Measurements from ENCODE around the gene FBXW7.

The FBXW7 gene

GRCh38 chr4:152328582-152328981, 207.3 kb downstream of the FBXW7 start:
- no peak for DNase-seq (ENCODE audit: low read depth in 2 of 2)

DNA sequence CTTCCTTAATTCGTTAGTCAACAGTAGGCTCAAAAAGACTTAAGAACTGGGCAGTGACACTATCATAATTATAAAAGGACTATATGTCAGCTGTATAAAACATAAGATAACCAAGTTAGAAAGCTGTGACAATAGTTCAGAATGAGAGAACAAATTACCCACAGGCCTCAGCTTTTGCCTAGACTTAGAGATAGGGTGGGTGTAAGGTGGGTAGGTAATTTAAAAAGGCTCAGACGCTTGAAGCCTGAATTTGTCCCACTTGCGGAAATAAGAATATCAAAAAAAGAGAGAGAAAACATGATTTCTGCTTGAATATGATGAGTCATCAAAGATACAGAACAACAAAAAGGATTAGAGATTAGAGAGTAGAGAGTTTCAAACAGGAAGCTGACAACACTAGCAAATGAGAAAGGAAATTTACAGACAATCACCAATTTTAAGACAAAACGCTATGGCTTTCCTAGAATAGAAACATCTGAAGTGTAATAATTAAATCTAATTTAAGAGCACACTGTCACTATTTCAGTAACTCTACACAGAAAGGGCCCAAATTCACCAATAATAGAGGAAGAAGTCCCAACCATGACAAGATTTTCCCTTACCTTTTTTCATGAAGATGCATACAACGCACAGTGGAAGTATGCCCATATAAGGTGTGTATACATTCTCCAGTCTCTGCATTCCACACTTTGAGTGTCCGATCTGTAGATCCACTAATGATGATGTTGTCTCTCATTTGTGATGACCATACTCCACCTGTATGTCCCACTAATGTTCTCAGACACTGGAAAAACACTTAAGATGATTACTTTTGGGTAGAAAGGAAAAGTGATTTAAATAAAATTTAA, 208.1 kb downstream of the FBXW7 start:
- no peak for DNase-seq (ENCODE audit: low read depth in 2 of 2)

DNA sequence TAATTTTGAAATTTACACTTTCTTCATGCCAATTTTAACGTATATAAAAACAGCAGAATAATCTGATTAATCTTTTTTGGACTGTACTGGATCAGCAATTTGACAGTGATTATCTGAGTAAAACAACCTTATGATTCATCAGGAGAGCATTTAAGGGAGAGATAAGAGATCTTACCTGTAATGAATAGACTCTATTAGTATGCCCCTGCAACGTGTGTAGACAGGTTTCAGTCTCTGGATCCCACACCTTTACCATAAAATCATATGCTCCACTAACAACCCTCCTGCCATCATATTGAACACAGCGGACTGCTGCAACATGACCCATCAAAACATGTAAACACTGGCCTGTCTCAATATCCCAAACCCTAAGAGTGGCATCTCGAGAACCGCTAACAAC, 210.1 kb downstream of the FBXW7 start:
- DNase-seq (ENCODE audit: low read depth in 2 of 2) = no peak

DNA sequence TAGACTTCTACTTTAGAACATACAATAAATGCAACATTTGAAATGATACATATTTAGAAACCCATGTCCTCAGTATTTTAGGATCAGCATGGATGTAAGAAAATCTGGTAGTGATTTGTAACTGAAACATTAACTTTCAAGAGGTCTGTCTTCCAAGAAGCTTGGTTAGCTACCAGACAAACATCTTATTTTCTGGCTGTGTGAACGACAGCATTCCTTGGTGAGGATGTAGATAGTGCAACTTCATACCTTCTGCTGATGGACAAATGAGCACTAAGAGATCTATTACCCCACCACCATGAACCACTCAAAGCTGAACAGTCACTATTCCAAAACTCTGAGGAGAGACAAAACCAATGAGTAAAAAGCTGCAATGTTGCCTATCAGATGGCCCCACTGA, 212.7 kb downstream of the FBXW7 start:
- DNase-seq (ENCODE audit: low read depth in 2 of 2) = no peak

DNA sequence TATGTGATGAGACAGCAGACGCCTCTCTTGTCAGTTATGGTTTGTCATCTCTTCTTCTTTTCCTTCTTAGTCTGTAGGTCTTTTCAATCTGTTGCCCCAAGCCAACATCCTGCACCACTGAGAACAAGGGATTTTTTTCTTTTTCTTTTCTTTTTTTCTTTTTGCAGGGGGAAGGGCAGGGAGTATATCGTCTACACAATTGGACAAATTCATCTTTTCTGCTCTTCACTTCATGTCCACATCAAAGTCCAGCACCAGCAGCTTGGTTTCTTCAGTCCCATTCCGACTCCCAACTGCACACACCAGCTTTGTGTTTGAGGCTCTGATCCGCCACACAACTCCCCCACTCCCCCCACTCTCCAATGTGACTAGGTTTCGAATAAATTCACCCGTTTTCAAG, 213.2 kb downstream of the FBXW7 start:
- no peak for DNase-seq (ENCODE audit: low read depth in 2 of 2)

DNA sequence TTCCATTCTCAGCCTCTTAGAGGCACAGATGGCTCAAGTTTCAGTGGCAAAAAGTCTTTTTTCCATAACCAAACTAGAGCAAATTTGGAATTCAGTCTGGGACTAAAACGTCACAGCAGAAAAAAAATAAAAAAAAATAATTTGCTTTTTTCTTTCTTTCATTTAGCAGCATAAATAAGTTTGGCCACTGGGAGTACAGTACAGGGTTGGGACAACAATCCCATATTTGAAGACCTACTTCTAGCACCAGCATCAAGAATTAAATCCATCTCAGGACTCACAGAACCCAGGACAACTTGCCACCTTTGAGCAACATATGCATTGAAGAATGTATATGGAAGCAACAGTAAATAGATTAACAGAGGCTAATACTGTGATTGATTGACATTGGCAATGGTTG, 214.0 kb downstream of the FBXW7 start:
- DNase-seq (ENCODE audit: low read depth in 2 of 2) = no peak

DNA sequence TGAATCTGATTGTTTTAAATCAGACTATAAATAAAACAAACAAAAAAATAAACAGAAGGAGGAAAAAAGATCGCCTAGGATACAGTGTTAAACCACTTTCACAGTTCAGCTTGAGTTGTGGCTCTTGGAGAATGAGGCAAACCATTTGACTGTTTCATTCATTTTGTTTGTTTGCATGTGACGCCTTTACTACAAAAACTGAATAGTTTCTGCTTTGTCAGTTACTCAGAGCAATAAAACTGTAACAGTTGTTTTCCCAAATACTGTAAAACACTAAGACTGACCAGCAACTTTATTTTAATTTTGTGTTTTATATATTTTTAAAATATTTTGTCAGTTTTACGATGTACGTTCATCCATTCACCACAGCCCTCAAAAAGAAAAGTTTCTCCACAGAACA, 214.5 kb downstream of the FBXW7 start:
- DNase-seq (ENCODE audit: low read depth in 2 of 2) = no peak

- no peak for DNase-seq (ENCODE audit: low read depth in 2 of 2)
These were observed 218.9 kb downstream of the FBXW7 start for GRCh38 chr4:152316969-152317368.

DNA sequence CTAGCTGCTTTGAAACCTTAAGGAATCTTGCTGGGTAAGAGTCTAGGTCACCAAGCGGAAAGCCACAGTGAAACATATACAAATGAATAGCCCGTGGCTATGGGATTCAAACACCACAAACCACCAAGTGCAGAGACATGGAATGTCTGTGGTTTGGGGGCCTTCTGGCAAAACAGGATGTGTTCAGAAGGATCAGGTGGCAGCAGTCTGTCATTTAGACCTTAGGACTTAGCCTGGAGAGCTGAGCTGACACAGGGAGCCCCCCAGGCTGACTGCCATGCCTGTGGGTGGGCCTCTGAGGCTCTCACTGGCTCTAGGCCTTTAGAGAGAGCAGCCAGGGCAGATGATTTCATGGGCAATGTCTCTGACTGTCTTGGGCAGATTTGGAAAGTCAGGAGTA, 225.6 kb downstream of the FBXW7 start:
- no peak for DNase-seq (ENCODE audit: low read depth in 2 of 2)

- no peak for DNase-seq (ENCODE audit: low read depth in 2 of 2)
These were observed 226.5 kb downstream of the FBXW7 start for GRCh38 chr4:152309418-152309817.

GRCh38 chr4:152308951-152309350, 226.9 kb downstream of the FBXW7 start:
- no peak for DNase-seq (ENCODE audit: low read depth in 2 of 2)

- no peak for DNase-seq (ENCODE audit: low read depth in 2 of 2)
These were observed 228.2 kb downstream of the FBXW7 start for GRCh38 chr4:152307669-152308068.

GRCh38 chr4:152306541-152306940, 229.4 kb downstream of the FBXW7 start:
- DNase-seq (ENCODE audit: low read depth in 2 of 2) = no peak

- no peak for DNase-seq (ENCODE audit: low read depth in 2 of 2)
These were observed 231.7 kb downstream of the FBXW7 start for GRCh38 chr4:152304220-152304619.

DNA sequence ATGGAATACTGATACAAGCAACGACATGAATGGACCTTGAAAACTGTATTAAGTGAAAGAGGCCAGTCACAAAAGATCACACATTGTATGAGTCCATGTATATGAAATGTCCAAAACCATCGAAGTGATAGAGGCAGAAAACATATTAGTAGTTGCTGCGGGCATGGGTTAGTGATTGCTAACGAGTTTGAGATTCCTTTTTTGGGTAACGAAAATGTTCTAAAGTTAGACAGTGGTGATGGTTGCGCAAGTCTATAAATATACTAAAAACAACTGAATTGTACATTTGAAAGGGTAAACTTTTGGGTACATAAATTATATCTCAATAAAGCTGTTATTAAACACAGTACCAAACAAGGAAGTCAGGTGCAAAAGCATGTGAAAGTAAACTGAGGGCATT, 234.5 kb downstream of the FBXW7 start:
- DNase-seq (ENCODE audit: low read depth in 2 of 2) = no peak

DNA sequence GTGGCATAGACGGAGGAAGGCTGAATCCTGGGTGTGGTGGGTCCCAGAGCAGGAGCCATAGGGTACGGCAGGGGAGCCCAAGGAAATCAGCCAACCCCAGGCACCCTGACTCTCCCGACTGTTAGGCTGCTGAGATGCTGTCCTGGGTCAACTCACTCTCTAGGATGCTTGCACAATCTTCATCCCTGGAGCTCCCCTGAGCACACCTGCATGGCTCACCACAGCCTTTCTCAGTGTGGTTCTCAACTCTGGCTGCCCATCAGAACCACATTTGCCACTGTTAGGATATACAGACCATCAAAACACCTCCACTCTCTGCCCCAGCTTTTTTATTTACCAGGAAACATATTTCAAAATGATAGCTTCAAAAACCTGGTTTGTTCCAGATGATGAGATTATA, 236.3 kb downstream of the FBXW7 start:
- DNase-seq (ENCODE audit: low read depth in 2 of 2) = no peak

DNA sequence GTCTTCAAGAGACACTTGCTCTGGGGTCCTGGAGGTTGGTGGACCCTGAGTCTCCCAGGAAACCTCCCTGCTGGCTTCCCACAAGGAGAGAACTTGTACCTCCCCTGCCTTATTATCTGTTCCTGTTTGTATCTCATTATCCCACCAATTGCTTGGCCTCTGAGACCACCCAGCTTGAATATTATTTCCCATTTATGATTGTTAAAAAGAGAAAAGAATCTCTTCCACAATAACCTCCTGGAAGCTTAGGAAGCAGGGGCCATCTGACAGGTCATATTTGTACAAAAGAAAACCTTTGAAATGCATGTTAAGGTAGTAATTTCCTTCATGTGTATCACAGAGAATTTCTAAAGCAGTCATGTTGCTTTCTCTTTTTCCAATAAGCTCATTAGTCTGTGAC, 239.5 kb downstream of the FBXW7 start:
- no peak for DNase-seq (ENCODE audit: low read depth in 2 of 2)

DNA sequence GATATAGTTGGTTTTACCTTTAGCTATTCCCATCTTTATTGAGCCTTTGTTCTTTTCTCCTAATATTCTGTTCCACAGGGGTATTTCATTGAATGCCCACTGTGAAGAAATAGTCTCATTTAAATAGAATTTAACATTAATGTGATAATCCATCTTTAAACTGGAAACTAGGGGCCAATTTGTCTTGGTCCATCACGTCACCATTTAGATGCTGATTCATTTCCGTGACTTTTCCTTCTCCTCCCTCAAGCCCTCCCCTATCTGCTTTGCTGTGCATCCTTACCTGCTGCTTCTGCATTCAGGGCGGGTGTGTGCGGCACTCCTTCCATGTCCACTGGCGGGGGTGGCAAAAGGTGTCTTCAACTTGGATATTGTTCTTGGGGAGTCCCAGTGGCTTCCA, 241.1 kb downstream of the FBXW7 start:
- DNase-seq (ENCODE audit: low read depth in 2 of 2) = no peak

GRCh38 chr4:152294331-152294730, 241.6 kb downstream of the FBXW7 start:
- DNase-seq (ENCODE audit: low read depth in 2 of 2) = no peak

GRCh38 chr4:152293527-152293926, 242.4 kb downstream of the FBXW7 start:
- no peak for DNase-seq (ENCODE audit: low read depth in 2 of 2)

GRCh38 chr4:152290366-152290921, 245.4 kb downstream of the FBXW7 start:
- DNase-seq (ENCODE audit: low read depth in 2 of 2) = no peak

GRCh38 chr4:152289941-152290340, 246.0 kb downstream of the FBXW7 start:
- no peak for DNase-seq (ENCODE audit: low read depth in 2 of 2)

DNA sequence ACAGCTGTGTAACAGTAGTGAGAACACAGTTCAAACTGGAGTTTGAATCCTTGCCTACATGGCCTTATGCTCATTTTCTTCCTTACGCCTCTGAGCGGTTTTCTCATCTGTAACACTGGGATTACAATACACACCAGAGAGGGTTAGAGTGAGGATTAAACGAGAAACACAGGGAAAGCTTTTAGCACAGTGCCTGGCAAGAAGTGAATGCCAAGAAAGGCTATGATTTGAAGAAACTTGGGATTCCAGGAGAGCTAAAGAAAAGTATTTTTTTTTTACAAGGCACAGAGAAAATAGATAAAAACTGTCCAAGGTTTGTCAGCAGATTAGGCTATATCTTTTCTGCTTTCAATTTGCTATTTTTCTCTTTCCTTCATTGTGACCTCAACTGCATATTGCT, 246.4 kb downstream of the FBXW7 start:
- no peak for DNase-seq (ENCODE audit: low read depth in 2 of 2)
